SIG-M5 treated with dmso at 0.1 percent for 504 hours (cell line): ENCODE results near the gene WNK3.

Experiments used
- DNase-seq: peaks from one replicate; lab custom pipeline; 2025; ENCODE audit not compliant: unreplicated experiment; lab: John Stamatoyannopoulos, UW

Gene WNK3

GRCh38 chrX:54246866-54247265 is 111.0 kb downstream of the WNK3 start:
- DNase-seq, result no peak

GRCh38 chrX:54238588-54238987 is 119.3 kb downstream of the WNK3 start:
- DNase-seq, result no peak

GRCh38 chrX:54237014-54237413 is 120.8 kb downstream of the WNK3 start:
- DNase-seq, result no peak

GRCh38 chrX:54230435-54231148 is 127.3 kb downstream of the WNK3 start:
- DNase-seq, result no peak

- DNase-seq, result no peak
These were observed 134.3 kb downstream of the WNK3 start for GRCh38 chrX:54223581-54223980.

- DNase-seq, result no peak
These were observed 144.2 kb downstream of the WNK3 start for GRCh38 chrX:54213603-54214002.

- DNase-seq, result no peak
These were observed 149.3 kb downstream of the WNK3 start for GRCh38 chrX:54208531-54208930.

- DNase-seq, result no peak
These were observed 159.6 kb downstream of the WNK3 start for GRCh38 chrX:54198262-54198661.

GRCh38 chrX:54194982-54195588 is 162.8 kb downstream of the WNK3 start:
- DNase-seq, result no peak

GRCh38 chrX:54193085-54193821 is 164.6 kb downstream of the WNK3 start:
- no peak for DNase-seq

- DNase-seq, result no peak
These were observed 173.4 kb downstream of the WNK3 start for GRCh38 chrX:54184474-54184873.

GRCh38 chrX:54182864-54183613 is 174.8 kb downstream of the WNK3 start, which contains the start of gene FAM120C:
Gene FAM120C, minus strand, starts transcription at chrX:54183254. Its CDS starts 56 bp downstream, at chrX:54183198.
- DNase-seq, result peak; percentile 74

- peak; percentile 43 for DNase-seq
These were observed 175.5 kb downstream of the WNK3 start for GRCh38 chrX:54182194-54182863.

- peak; percentile 11 for DNase-seq
These were observed 176.5 kb downstream of the WNK3 start for GRCh38 chrX:54181202-54181953.

GRCh38 chrX:54180403-54180802 is 177.4 kb downstream of the WNK3 start:
- no peak for DNase-seq

- DNase-seq, result peak; percentile 16
These were observed 179.5 kb downstream of the WNK3 start for GRCh38 chrX:54178100-54178940.

GRCh38 chrX:54177306-54177705 is 180.5 kb downstream of the WNK3 start:
- DNase-seq, result no peak

GRCh38 chrX:54173791-54174190 is 184.1 kb downstream of the WNK3 start:
- DNase-seq, result no peak

GRCh38 chrX:54172455-54172854 is 185.4 kb downstream of the WNK3 start:
- DNase-seq, result no peak
